Measurements from ENCODE around the gene HAX1.
A peak's percentile ranks its signal among the peaks of the same experiment; 100 is the strongest.
"Not testable (repeated sequence)": the region's sequence is repeated elsewhere in the genome, so short reads cannot be mapped to it uniquely, and the experiment has no call there.

HAX1 gene

DNA sequence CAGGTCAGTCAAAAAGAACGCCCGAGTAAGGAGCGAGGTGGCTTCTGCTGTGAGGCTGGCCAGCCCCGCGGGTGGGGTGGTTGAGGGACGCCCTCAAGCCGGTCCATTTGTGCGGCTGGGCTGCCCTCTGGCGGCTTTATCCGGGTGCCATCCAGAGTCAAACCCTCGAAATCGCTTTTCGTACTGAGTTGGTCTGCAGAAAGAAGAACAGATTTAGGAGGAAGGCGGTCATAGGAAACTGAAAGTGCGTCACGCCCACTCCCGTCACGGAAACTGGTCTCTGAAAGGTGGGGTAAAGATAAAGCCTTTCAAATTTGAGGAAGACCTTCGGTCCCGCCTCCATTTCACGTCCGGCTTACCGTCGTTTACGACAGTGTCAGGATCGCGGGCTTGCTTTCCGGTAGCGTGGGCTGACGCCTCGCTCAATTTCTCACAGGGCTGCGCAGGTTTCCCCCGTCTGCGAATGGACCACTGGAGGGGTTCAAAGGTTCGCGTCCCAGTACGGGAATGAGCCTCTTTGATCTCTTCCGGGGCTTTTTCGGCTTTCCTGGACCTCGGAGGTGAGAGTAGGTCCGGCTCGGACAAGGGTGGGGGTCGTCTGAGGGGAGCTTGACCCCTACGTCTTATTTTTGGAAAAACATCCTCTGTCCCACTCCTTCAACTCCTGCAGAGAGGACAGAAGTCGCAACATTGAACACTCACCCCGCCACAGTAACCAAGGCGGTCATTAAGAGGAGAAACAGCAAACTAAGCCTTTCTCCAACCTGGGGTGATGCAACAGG is at the start of gene HAX1:
Gene HAX1, plus strand, starts transcription at position 413 of the 782 bp plus-strand sequence. Its CDS starts 95 bp downstream, at position 508.
- DNase-seq = peak; percentile 98

GRCh38 chr1:154222918-154223317 is 49.5 kb upstream of the HAX1 start:
- no peak for DNase-seq

GRCh38 chr1:154223621-154224020 is 48.8 kb upstream of the HAX1 start:
- no peak for DNase-seq

DNA sequence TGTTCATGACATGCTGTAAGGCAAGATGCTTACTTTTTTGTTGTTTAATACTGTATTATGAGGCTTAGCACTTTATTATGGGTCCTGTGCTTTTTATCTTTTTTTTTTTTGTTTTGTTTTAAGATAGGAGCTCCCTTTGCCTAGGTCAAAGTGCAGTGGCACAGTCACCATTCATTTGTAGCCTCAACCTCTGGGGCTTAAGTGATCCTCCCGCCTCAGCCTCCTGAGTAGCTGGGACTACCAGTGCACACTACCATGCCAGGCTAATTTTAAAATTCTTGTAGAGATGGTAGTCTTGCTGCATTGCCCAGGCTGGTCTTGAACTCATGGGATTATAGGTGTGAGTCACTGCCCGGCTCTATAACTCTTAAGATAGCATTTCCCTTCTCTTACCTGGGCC is 47.1 kb upstream of the HAX1 start:
- DNase-seq = no peak

DNA sequence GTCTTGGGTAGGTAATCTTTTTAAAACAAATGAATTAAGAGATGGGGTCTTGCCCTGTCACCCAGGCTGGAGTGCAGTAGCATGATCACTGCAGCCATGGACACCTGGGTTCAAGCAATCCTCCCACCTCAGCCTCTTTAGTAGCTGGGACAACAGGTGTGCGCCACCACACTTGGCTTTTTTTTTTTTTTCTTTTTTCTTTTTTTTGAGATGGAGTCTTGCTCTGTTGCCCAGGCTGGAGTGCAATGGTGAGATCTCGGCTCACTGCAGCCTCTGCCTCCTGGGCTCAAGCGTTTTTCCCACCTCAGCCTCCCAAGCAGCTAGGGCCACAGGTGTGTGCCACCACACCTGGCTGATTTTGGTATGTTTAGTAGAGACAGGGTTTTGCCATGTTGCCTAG is 41.3 kb upstream of the HAX1 start:
- not testable (repeated sequence) for DNase-seq

- not testable (repeated sequence) for DNase-seq
Measured at GRCh38 chr1:154233127-154233526, 39.3 kb upstream of the HAX1 start.

- no peak for DNase-seq
Measured at GRCh38 chr1:154236855-154237254, 35.6 kb upstream of the HAX1 start.

DNA sequence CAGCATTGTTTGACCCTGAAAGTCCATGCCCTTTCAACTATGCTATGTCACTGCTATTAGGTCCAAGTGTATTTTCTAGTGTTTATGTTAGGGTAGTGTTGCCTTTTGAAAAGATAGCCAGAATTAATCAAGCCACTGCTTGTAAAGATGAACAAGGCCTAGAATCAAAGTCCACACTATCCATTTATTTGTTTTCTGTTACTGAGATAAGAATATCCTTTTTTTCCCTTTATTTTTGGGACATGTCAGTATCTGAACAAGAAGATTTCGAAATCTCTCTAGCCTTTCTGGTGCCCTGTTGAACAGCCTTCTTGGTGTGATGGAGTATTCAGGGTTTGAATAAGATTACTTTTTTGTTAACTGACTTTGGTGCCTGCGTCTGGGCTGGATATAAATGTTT is 35.0 kb upstream of the HAX1 start:
- DNase-seq = no peak

GRCh38 chr1:154237880-154238506 is 34.4 kb upstream of the HAX1 start:
- DNase-seq = no peak

DNA sequence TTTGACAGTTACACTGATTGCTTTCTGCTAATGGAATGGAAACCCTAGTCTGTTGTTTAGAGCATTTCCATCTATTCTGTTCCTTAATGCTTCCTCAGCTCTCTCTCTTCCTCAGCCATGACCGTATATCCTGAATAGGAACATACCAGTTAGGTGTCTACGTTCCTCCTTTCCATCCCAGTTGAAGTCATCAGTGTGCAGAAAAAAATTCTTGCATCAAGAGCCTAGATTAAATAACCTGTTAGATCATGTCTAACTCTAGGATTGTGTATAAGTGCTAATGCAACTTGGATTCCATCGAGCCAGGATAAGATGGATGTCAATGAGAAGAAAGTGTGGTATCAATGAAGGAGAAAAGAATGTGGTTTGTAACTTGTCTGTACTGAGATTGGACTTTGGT is 32.9 kb upstream of the HAX1 start:
- DNase-seq = no peak

DNA sequence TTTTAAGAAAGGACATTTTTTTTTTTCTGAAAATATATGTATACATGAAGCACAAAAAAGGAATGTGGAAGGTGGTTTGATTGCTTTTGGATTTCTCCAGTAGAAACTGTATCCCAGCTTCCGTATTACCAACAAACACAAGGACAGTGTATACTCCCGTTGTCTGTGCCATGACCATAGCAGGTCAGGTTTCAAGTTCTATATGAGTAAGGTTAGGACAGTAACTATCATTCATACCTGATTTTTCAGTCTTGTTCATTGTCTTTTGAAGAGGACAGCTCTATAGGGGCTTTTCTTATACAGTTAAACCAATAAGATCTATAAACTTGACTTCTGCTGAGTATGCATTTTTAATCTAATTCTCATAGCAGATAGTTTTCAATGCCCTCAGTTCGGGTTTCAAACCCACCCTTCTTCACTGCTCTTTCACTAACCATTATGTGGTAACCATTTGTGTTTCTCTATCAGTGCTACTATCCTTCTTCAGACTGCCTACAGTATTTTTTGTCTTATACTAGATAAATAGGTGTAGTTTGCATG is 32.1 kb upstream of the HAX1 start:
- DNase-seq = no peak

GRCh38 chr1:154241703-154242351 is 30.6 kb upstream of the HAX1 start:
- peak; percentile 12 for DNase-seq

GRCh38 chr1:154253671-154254070 is 18.8 kb upstream of the HAX1 start:
- DNase-seq = no peak

- DNase-seq = no peak
Measured at GRCh38 chr1:154256686-154257085, 15.7 kb upstream of the HAX1 start.

DNA sequence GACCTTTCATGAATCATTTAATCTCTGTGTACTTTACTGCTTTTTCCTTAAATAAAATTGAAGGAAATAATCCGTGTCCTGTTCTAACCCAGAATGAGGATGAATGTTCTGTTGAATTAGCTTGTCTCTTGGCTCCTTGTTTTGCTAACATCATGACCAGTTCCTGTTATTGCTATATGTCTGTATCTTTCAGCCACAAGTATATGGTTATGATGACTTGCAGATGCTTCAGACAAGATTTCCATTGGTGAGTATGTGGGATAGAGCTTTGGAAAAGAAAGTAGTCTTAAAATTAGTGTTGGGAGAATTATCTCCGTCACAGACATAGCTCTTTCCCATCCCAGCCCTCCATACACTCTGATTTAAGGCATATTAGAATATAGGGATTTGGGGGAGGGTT is 13.6 kb upstream of the HAX1 start:
- DNase-seq = no peak

- no peak for DNase-seq
Measured at GRCh38 chr1:154260127-154260526, 12.3 kb upstream of the HAX1 start.

DNA sequence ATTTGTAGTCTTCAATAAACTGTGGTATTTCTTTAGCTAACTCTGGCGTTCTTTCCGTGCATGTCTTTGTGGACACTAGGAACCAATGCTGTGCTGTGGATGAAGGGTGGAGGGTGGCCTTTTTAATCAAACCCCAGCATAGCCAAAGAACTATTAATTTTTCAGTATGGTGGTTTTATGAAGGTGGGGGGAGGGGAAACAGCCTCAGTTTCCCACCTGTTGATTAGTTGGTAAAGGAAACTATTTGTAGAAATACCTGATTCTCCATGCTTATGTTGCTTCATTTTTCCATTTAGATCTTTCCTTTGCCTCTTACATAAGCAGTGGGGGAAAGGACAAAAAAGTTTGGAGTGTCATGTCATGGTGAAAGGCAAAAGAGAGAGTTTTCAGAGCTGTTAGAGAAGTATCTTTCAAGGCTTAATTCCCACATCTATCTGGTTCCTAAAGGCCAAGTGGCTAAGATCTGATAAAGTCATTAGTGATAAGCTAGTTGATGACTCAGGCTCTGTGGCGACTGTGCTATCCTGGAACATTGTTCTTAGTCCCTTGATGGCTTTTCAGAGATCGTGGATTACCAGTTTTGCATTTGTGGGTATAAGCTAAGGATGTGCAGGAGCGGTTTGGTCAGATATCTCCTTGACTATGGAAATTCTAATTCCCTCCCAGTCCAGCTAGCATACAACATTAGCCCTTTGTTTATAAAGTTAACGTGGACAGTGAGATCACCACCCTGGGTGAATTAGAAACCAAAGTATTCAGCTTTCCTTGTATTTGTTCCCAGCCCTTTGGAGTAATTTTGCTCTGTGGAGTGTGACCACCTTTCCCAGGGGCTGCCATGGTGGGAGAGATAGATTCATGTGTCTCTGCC is 8.7 kb upstream of the HAX1 start:
- no peak for DNase-seq

GRCh38 chr1:154264454-154264853 is 8.0 kb upstream of the HAX1 start:
- DNase-seq = no peak

- DNase-seq = no peak
Measured at GRCh38 chr1:154265586-154265985, 6.8 kb upstream of the HAX1 start.

DNA sequence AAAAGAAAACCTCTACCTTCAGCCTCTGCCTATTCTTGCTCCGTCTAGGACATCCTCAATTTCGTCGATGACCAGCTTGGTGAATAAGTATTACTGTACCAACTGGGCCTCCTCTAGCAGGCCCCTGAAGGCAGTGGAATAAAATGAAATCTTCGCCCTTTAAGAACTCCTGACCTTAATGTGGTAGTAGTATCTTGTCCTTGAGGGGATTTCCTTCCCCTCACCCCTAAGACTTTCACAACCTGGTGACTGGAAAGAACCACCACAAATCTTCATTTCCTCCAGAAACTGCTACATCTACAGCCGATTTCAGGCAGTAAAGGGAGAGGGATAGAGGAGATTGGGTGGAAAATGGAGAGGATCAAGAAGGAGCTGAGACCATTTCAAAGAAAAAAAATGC is 1.6 kb upstream of the HAX1 start:
- DNase-seq = no peak

DNA sequence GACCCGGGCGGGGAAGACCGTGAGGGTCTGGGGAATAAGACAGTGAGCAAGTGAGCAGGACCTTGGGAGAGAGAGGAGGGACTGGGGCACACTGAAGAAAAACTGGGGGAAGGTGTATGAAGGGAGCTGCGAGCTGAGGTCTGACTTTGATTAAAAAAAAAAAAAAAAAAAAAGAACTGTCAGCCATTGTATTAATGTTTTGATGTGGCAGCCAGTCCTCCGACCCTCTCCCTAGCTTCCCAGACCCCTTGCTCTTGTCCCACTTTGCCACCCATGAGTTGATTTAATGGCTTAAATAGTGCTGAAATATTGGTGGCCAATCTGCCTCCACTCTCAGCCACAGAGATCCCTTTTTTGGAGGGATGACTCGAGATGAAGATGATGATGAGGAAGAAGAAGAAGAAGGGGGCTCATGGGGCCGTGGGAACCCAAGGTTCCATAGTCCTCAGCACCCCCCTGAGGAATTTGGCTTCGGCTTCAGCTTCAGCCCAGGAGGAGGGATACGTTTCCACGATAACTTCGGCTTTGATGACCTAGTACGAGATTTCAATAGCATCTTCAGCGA is 652 bp downstream of the HAX1 start:
- DNase-seq = no peak

DNA sequence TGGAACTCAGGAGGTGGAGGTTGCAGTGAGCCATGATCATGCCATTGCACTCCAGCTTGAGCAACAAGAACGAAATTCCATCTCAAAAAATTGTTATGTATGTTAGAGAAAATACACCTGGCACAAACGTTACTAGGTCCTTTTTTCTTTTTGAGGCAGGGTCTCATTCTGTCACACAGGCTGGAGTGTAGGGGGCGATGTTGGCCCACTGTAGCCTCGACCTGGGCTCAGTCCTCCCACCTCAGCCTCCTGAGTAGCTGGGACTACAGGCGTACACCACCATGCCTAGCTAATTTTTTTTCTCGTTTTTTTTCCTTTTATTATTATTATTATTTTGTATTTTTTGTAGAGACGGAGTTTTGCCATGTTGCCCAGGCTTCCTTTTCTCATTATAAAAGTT is 4.4 kb downstream of the HAX1 start:
- peak; percentile 29 for DNase-seq

DNA sequence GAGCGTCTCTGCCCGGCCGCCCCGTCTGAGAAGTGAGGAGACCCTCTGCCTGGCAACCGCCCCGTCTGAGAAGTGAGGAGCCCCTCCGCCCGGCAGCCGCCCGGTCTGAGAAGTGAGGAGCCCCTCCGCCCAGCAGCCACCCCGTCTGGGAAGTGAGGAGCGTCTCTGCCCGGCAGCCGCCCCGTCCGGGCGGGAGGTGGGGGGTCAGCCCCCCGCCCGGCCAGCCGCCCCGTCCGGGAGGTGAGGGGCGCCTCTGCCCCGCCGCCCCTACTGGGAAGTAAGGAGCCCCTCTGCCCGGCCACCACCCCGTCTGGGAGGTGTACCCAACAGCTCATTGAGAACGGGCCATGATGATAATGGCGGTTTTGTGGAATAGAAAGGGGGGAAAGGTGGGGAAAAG is 15.2 kb downstream of the HAX1 start:
- not testable (repeated sequence) for DNase-seq

Data from NCI-H345 (cell line).